Posterior cingulate gyrus (tissue), 11 donors: Measurements from ENCODE around the gene CEP85L.

ENCODE experiments used
- DNase-seq, 10 donors: peaks; one replicate each; pipeline versions ENCODE4 v3.0.0 to v3.0.0-alpha.2; 2020 to 2021; ENCODE audit warnings: mixed read lengths in 3 of 10
- intact Hi-C: fragments of 100-400 bp; cut with DNase I; formaldehyde crosslinking; loops from one replicate; pipeline ENCODE4 v1.15.1; 2023

Gene CEP85L

GRCh38 chr6:118548613-118549012 lies 102.8 kb downstream of the CEP85L start:
- no peak for DNase-seq
- intact Hi-C loops, result no loop called here

GRCh38 chr6:118548136-118548535 lies 103.3 kb downstream of the CEP85L start, which contains the start of gene PLN:
Gene PLN, plus strand, starts transcription at chr6:118548296. Its CDS starts 10,626 bp downstream, at chr6:118558922.
- intact Hi-C loops, result no loop called here
- no peak for DNase-seq

- no peak for DNase-seq
- intact Hi-C loops, result no loop called here
Observed at GRCh38 chr6:118546880-118547218, 104.5 kb downstream of the CEP85L start.

GRCh38 chr6:118546164-118546879 lies 105.1 kb downstream of the CEP85L start:
- intact Hi-C loops, result no loop called here
- DNase-seq, result no peak

GRCh38 chr6:118544105-118544504 lies 107.3 kb downstream of the CEP85L start:
- DNase-seq, result no peak
- intact Hi-C loops, result no loop called here

- intact Hi-C loops, result no loop called here
- DNase-seq, result no peak
Observed at GRCh38 chr6:118542184-118542952, 109.0 kb downstream of the CEP85L start.

GRCh38 chr6:118537574-118537973 lies 113.8 kb downstream of the CEP85L start:
- no peak for DNase-seq
- intact Hi-C loops, result no loop called here

GRCh38 chr6:118536478-118536877 lies 114.9 kb downstream of the CEP85L start:
- no peak for DNase-seq

GRCh38 chr6:118535176-118535844 lies 116.1 kb downstream of the CEP85L start:
- intact Hi-C loops, result no loop called here
- no peak for DNase-seq

More at GRCh38 chr6:118536478-118536877, 114.9 kb downstream of the CEP85L start:
- intact Hi-C loops, result no loop called here

- intact Hi-C loops, result no loop called here
- DNase-seq, result no peak
Observed at GRCh38 chr6:118530942-118531341, 120.4 kb downstream of the CEP85L start.

GRCh38 chr6:118529756-118530155 lies 121.6 kb downstream of the CEP85L start:
- DNase-seq, result no peak
- intact Hi-C loops, result no loop called here

- intact Hi-C loops, result no loop called here
- DNase-seq, result no peak
Observed at GRCh38 chr6:118528129-118528528, 123.3 kb downstream of the CEP85L start.

GRCh38 chr6:118525913-118526780 lies 125.2 kb downstream of the CEP85L start:
- intact Hi-C loops, result no loop called here
- DNase-seq, result no peak

- peak in 1 of 10 donors; percentile 55 for DNase-seq
- intact Hi-C loops, result no loop called here
Observed at GRCh38 chr6:118524686-118525085, 126.7 kb downstream of the CEP85L start.

- intact Hi-C loops, result no loop called here
- no peak for DNase-seq
Observed at GRCh38 chr6:118523216-118523615, 128.2 kb downstream of the CEP85L start.

GRCh38 chr6:118522422-118522821 lies 129.0 kb downstream of the CEP85L start:
- DNase-seq, result no peak
- intact Hi-C loops, result no loop called here

- intact Hi-C loops, result no loop called here
- no peak for DNase-seq
Observed at GRCh38 chr6:118514689-118515088, 136.7 kb downstream of the CEP85L start.

- no peak for DNase-seq
- intact Hi-C loops, result no loop called here
Observed at GRCh38 chr6:118511930-118512715, 139.3 kb downstream of the CEP85L start.

GRCh38 chr6:118509009-118509617 lies 142.3 kb downstream of the CEP85L start:
- peak in 7 of 10 donors; percentile 17 to 86 (median 44) for DNase-seq
- intact Hi-C loops, result loop anchor here (1.0 kb wide), 1 partner anchor 225 kb away; no protein-coding TSS in a partner anchor
